ENCODE data around the gene IGFALS. TPM values are rescaled to one million over a fixed set of nuclear protein-coding genes. Genes with fewer than 3 reads are reported as not detected.

Gene IGFALS
- total RNA-seq, 4 donors from 2014 or later, result not detected

DNA sequence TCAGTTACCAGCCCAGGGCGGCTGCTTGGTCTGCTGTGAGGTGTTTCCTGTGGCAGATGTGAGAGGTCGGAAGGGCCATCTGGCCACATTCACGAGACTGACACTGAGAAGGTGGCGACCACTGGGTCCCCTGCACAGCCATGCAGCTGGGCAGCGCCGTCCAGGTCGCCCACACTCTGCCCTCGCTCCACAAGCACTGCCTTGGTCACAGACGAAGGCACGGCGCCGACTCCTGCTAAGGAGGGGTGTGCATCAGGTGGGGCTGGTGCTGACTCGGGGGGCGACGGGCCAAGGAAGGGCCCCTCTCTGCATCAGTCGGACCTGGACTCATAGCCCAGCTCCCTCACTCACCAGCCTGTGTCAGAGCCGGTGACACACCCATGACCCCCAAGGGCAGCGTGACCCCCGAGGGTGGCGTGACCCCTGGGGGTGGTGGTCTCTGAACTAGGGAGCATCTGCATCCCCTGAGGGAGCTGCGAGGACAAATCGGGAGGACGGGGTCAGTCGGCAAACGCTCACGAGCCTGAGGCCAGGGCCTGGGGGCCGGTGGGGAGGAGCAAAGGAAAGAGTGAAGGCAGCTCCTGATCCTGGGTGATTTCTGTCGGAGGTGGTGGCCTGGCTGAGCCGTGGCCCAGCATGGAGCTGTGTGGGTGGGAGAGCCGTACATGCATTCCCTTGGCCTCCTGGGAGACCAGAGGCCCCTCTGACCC lies 52.6 kb downstream of the IGFALS start:
- no peak for DNase-seq
- 85 to 100% methylated on average over 4 to 10 of the region's 30 CpGs for WGBS, 2 donors
- TF ChIP-seq, protein P1, sequence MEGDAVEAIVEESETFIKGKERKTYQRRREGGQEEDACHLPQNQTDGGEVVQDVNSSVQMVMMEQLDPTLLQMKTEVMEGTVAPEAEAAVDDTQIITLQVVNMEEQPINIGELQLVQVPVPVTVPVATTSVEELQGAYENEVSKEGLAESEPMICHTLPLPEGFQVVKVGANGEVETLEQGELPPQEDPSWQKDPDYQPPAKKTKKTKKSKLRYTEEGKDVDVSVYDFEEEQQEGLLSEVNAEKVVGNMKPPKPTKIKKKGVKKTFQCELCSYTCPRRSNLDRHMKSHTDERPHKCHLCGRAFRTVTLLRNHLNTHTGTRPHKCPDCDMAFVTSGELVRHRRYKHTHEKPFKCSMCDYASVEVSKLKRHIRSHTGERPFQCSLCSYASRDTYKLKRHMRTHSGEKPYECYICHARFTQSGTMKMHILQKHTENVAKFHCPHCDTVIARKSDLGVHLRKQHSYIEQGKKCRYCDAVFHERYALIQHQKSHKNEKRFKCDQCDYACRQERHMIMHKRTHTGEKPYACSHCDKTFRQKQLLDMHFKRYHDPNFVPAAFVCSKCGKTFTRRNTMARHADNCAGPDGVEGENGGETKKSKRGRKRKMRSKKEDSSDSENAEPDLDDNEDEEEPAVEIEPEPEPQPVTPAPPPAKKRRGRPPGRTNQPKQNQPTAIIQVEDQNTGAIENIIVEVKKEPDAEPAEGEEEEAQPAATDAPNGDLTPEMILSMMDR (IDR thresholded peaks at IDR 0.05), result no peak
- no peak for TF ChIP-seq POLR2A (IDR thresholded peaks at IDR 0.05)
- peaks cover 15 to 56% (median 17%) of the 10 kb centered on the region in 3 donors for H3K36me3 ChIP-seq
- intact Hi-C loops (cut with DNase I), result no loop called here
- H3K9me3 ChIP-seq, result no peaks in the 10 kb centered on the region
- H3K4me3 ChIP-seq, result no peak overlapping the region
- no peak overlapping the region for H3K27ac ChIP-seq
- no peaks in the 10 kb centered on the region for H3K27me3 ChIP-seq
- peaks cover 0 to 6% (median 0%) of the 10 kb centered on the region in 3 donors for H3K4me1 ChIP-seq

Other genes with a start within 250 kb of the IGFALS start
- gene IFT140, start 181.6 kb downstream of the IGFALS start, total RNA-seq, result 10 to 100 TPM in 1 of 4 donors, 1 to 10 TPM in 3; 3.7 to 12.0 (median 6.8) TPM
- gene CRAMP1, start 181.3 kb downstream of the IGFALS start, total RNA-seq, result 1 to 10 TPM; 5.2 to 9.9 (median 8.0) TPM
- gene JPT2, start 115.4 kb downstream of the IGFALS start, total RNA-seq, result 10 to 100 TPM; 45.6 to 68.0 (median 48.6) TPM
- 10 to 100 TPM in 3 of 4 donors, 1 to 10 TPM in 1; 8.6 to 37.6 (median 24.7) TPM for gene MAPK8IP3, start 87.5 kb downstream of the IGFALS start, total RNA-seq
- gene NME3, start 22.2 kb downstream of the IGFALS start, total RNA-seq, result 10 to 100 TPM; 30.2 to 57.1 (median 53.6) TPM
- 10 to 100 TPM in 2 of 4 donors, 1 to 10 TPM in 2; 8.8 to 14.4 (median 10.1) TPM for gene EME2, start 20.9 kb downstream of the IGFALS start, total RNA-seq
- 100 to 1,000 TPM in 3 of 4 donors, 10 to 100 TPM in 1; 89.5 to 158 (median 114) TPM for gene MRPS34, start 20.6 kb downstream of the IGFALS start, total RNA-seq
- gene SPSB3, start 11.1 kb downstream of the IGFALS start, total RNA-seq, result 10 to 100 TPM; 27.8 to 84.5 (median 45.1) TPM
- gene NUBP2, start 10.7 kb downstream of the IGFALS start, total RNA-seq, result 10 to 100 TPM; 71.4 to 91.5 (median 79.5) TPM
- gene HAGH, start 33.1 kb upstream of the IGFALS start, total RNA-seq, result 10 to 100 TPM; 30.6 to 56.5 (median 43.4) TPM
- gene FAHD1, start 33.5 kb upstream of the IGFALS start, total RNA-seq, result 10 to 100 TPM; 34.3 to 52.3 (median 46.9) TPM
- under 1 TPM in 1 of 4 donors, not detected in 3; 0.76 TPM for gene MEIOB, start 78.5 kb upstream of the IGFALS start, total RNA-seq
- gene HS3ST6, start 124.7 kb upstream of the IGFALS start, total RNA-seq, result 1 to 10 TPM; 1.6 to 9.9 (median 6.3) TPM
- gene MSRB1, start 149.5 kb upstream of the IGFALS start, total RNA-seq, result 10 to 100 TPM; 20.1 to 36.4 (median 21.0) TPM
- not detected for gene RPL3L, start 161.0 kb upstream of the IGFALS start, total RNA-seq
- 100 to 1,000 TPM; 172 to 215 (median 189) TPM for gene NDUFB10, start 165.8 kb upstream of the IGFALS start, total RNA-seq
- 1,000 to 10,000 TPM; 1,980 to 2,837 (median 2,292) TPM for gene RPS2, start 171.1 kb upstream of the IGFALS start, total RNA-seq
- gene RNF151, start 173.2 kb upstream of the IGFALS start, total RNA-seq, result not detected
- 10 to 100 TPM; 32.7 to 48.2 (median 36.7) TPM for gene TBL3, start 178.3 kb upstream of the IGFALS start, total RNA-seq
- gene NOXO1, start 187.8 kb upstream of the IGFALS start, total RNA-seq, result 1 to 10 TPM in 2 of 4 donors, under 1 TPM in 2; 0.38 to 4.2 (median 1.8) TPM
- 10 to 100 TPM in 2 of 4 donors, 1 to 10 TPM in 2; 5.6 to 30.4 (median 13.6) TPM for gene GFER, start 190.5 kb upstream of the IGFALS start, total RNA-seq
- gene SYNGR3, start 196.3 kb upstream of the IGFALS start, total RNA-seq, result 1 to 10 TPM in 2 of 4 donors, under 1 TPM in 1, not detected in 1; 0.38 to 1.0 (median 1.0) TPM
- 10 to 100 TPM; 31.3 to 56.1 (median 40.9) TPM for gene ZNF598, start 216.1 kb upstream of the IGFALS start, total RNA-seq
- under 1 TPM in 1 of 4 donors, not detected in 3; 0.48 TPM for gene NPW, start 226.1 kb upstream of the IGFALS start, total RNA-seq
- 10 to 100 TPM; 11.6 to 31.7 (median 16.5) TPM for gene NHERF2, start 233.2 kb upstream of the IGFALS start, total RNA-seq

All from esophagus squamous epithelium (tissue), 5 donors.